Stimulated activated CD8-positive, alpha-beta memory T cell treated with anti-CD3 and anti-CD28 coated beads, Interleukin-2, amount 100 ng/mL, for 48 hours (primary cell): ENCODE data around the gene ATF7IP.

Experiments used
- DNase-seq, 2 donors: peaks; one replicate each; pipeline ENCODE4 v3.0.0-alpha.2; 2020; ENCODE audit warnings: low read depth in 2 of 2

Gene ATF7IP

DNA sequence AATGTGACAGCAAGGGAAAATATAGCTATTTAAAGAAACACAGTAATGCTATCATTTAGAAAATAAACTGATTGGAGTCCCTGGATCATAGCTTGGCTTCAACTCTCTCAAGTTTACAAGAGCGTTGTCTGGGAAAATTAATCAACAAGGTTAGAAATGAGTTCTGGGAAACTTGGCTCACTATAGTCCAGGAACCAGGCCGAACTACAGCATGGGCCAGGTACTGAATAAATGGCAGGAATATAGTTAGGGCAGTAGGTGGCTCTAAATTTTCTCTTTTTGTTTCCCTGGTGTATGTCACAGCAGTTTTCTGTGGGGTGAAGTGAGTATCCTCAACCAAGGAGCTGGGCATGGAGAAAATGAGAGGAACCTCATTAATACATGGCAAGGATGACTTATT is 129.8 kb downstream of the ATF7IP start:
- no peak for DNase-seq

DNA sequence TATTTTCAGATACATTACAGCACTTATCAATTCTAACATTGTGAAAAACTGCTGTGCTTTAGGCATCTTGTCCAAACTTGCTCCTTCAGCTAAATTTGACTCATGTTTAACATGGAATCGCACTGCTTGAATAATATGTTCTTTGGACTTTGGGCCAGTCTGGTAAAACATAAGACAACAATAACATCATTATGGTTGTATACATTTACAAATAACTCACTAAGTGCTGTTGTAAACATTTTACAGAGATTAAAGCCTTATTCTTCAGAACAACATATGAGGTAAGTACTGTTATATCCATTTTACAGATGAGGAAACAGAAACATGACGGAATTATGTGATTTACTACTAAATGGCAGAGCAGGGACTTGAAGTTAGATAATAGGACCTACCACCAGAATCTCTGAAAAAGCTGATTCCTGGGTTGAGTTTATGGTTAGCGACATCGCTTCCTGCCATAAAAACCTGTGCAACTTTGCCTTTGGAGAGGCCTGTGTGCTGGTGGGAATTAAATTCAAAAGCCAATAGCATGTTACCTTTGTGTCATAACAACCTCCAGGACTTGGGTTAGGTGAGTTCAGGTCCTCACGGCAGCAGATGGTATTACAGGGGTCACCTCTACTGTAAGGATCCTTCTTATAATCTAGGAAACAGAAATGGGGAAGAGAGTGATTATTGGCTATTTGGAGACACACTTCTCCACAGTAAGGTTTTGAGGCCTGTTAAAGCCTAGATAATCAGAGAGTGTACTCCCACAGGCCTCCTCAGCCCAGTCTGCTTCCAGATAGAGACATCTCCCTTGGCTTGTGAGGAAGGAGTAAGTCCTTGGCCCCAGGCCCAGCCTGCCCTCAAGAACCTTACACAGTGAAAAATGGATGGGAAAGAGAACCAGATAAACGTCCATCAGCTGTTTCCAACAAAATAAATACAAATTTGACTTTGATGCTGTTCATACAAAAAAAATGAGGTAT is 140.4 kb downstream of the ATF7IP start:
- DNase-seq, result no peak

DNA sequence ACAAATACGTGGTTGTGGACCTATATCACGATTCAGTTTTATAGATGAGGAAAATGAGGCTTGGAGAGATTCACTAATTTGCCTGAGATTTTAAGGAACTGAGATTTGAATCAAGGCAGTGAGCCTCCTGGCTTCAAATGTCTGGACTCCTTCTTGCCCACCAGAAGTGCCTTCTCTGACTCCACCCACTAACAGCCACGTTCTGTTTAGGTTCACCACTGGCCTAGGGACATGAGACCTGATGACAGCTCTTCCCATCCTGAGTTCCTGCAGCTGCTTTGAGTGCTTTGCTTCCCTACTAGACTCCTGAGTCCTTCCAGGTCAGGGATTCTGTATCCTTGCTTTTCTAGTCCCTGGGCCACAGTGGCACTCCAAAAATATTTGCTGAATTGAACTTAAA is 145.1 kb downstream of the ATF7IP start:
- no peak for DNase-seq

DNA sequence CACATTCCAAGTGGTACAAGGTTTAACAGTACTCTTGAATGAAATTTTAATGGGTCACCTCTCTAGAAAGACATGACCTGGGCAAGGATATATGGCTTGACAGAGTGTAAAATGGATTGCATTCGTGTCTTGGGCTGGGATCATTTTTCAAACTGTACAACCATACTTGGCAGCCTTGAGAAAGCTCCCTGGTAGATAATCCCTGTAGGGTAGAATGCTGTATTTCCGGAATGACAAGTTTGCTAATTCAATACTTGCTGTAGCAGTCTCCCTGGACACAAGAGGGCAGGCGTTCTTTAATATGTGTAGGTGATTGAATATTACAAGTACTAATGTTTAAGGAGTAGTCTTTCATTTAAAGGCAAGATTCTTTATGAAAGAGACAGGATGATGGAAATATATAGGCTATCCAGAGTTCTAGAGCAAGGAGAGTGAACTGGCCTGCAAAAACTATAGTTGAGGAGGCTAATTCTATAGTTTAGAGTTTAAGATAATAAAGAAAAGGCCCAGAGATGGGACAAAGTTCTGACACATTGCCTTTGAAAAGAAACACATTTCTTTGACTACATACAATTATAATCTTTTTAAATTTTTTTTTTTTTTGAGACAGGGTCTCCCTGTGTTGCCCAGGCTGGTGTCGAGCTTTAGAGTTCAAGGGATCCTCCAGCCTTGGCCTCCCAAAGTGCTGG is 148.8 kb downstream of the ATF7IP start:
- no peak for DNase-seq

DNA sequence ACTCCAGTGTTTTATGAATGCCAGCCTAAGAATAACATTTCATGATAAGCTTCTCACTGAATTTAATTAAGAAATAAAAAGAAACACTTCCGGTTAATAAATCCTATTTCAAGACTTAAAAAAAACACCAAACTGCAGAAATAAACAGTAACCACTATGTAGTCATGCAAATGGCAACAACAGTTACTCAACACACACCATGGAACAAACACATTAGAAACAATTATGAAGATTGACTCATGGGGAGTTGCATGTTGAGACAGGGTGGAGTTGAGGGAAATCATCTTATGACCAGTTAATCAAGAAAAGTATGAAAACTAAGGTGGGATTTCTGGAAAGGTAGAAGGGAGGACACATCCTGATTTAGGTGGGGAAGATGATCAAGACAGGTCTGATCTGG is 149.5 kb downstream of the ATF7IP start:
- DNase-seq, result no peak

DNA sequence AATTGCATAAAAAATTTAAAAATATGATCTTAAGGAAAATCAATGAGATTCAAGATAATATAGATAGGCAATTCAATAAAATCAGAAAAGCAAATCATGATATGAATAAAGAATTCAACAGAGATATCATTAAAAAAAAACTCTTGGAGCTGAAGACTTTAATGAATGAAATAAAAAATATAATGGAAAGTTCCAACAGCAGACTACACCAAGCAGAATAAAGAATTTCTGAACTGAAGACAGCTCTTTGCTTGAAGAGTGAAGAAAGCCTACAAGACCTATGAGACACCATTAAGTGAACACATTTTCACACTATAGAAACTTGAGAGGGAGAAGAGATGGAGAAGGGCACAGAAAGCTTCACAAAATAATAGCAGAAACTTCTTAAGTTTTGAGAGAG is 156.3 kb downstream of the ATF7IP start:
- DNase-seq, result no peak

DNA sequence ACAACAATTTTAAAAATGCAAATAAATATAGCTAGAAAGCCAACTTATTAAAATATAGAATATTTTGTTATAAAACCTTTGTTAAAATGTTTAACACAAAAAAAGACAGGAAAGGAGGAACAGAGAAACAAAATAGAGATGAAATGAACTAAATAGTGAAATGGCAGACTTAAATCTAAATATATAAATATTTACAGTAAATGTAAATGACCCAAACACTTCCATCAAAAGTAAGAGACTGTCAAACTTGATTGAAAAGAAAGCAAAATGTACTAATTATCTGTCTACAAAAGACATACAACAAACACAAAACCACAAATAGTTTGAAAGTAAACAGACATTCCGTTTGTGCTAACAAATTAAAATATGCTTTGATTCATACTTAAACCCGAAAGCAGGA is 160.5 kb downstream of the ATF7IP start:
- DNase-seq, result no peak

DNA sequence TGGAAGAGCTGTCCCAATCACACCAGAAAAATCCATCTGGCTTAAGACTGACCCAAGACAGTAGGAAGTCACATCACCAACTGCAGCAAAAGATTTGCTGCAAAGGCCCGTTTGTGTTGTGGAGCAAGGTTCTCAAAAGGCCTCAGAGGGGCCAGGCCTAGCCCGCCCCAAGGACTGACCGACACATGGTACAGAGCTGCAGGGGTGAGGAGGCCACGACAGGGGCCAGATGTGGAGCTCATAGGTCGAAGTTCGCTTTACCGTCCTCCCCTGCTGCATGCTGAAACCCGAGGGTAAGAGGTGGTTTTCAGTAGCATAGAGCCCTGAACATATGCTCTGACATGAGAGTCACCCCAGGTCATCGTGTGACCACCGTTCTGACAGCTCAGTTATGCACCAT is 166.7 kb downstream of the ATF7IP start:
- no peak for DNase-seq

DNA sequence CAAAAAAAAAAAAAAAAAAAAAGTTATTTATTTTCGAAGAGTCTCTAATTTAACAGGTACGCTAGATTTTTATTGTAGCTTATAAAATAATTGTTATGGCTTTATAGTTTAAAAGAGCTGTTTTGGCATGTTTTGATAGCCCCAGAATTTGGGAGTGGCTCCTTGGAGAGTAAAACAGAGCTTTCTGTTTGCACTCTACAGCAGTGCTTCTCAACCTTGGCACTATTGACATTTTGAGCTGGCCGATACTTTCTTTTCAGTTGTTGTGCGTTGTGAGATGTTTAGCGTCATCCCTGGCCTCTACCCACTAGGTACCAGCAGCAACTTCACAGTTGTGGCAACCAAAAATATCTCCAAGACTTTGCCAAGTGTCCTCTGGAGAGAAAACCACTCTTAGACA is 171.6 kb downstream of the ATF7IP start:
- no peak for DNase-seq

DNA sequence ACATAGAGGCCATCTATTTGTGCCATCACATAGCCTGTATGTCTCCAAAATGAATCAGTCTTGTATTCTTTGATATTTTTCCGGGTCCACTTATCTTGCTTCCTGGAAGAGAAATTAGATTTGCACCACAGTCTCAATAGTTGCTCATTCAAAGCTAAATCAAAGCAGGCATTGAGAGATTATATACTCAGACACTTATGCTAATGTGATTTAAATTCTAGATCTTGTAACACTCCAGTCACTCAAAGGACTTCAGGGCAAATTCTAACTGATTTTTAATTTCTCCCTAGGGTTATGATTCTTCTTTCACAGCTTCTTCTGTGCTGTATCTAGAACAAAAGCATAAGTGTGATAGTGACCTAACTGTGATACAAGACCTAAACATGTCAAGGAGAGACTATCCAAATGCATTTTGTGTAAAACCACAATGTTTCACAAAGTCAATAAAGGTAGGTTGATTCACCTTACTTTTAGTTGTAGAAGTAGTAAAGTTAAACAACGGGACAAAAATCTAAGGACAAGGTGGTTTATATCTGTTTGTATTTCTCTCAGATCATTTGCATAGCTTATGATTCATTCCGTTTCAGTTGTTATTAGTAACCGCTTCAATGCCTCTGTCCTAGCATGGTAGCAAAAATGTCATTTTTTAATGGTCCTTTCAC is 175.4 kb downstream of the ATF7IP start:
- no peak for DNase-seq

DNA sequence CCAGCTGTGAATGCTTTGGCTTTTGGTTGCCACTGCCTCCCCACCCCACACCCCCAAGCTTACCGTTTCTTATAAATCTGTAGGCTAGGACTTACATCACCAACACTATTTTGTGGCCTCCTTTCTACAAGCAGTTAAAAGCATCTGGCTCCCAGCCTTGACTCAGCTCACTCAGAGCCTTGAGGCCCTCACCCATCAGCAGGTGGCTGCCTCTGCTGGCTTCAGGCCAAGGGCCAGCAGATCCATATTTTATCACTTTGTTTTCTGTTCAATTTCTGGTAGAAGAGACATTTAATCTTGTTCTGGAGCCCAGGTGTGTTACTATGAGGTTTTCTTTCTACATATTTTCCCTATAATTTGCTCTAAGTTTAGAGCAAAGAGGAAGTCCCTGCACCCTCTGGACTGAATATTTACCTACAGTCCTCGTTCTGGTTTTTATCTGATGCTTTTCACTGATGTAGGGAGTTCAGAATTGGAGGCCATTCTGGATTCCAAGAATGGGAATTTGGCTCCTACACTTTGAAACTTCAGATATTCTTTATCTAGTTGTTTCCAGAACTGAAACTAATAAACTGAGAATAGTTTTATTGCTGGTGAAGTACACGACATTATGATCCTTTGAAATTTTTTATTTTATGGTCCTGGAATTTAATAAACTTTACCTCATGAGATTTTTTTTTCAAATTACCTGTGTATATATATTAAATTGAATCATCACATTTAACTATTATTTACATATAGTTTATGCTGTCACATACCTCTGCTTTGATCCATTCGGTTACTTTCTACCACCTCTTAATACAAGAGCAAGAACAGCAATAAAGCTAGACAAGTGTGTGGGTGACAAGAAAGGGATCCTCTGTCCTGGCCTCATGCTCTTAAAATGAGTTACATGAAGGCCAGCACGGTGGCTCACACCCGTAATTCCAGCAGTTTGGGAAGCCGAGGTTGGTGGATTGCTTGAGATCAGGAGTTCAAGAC is 180.0 kb downstream of the ATF7IP start:
- DNase-seq, result no peak

DNA sequence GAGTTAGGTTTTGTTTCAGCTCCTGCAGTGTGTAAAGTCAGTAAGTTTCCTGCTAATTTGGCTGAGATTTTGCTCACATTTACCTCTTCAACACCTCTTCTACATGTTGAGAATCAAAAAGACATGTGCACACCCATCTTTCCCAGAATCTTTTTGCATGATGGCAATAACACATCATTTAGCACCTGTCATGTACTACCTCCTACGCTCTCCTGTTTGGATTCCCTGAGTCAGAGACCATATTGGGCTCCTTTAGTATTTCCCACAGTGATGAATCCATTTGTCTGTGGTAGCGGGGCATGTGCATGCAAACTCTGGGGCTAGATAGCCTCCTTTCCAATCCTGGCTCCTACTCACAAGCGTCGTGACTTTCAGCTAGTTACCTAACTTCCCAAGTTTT is 182.1 kb downstream of the ATF7IP start:
- no peak for DNase-seq

DNA sequence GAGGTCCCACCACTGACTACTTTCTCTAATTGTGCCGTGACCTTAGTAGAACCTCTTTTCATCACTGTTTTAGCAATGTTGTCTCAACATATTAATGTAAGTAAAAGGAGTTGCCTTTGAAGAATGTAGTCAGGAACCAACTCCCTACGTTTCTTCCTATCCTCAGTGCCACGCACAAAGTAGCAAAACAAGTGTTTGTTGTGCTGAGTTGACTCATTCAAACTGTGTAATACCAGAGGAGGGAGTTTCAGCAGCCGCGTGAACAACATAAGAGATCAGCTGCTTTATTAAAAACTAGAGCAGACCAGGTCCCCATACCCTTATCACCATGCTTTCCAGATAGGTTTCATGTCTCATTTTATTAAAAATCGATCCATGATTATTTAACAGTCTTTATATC is 183.1 kb downstream of the ATF7IP start:
- DNase-seq, result no peak
